ENCODE results near the gene LAMA2.

DNA sequence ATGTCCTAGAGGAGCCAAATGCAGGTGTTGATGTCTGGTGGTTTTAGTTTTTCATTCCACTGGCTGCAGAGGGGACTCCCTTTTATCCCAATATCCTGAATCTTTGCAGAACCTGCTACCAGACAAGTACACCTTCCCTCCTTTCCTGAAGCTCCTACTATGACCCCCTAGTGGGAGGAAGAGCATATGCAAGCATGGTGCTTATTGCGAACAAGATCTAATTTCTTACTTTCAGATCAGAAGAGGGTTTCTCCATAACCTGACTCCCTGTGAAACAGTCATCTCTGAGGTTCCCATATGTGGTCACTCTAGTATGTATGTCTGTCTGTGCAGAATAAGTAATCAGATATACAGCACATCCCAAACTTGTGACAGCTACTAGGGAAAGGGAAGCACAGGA is 549.8 kb downstream of the LAMA2 start:
- TF ChIP-seq ZNF274 (IDR thresholded peaks at IDR 0.05; ENCODE audit: low read depth, low read length): no peak
- no peak for TF ChIP-seq YY1 (IDR thresholded peaks at IDR 0.05; ENCODE audit: insufficient read depth, insufficient read length)

Data from NT2/D1 (cell line).